Mononuclear cell (primary cell): Measurements from ENCODE around the gene DMKN. TPM values are rescaled to one million over a fixed set of nuclear protein-coding genes. Genes with fewer than 3 reads are reported as not detected.
"Not testable (repeated sequence)": the region's sequence is repeated elsewhere in the genome, so short reads cannot be mapped to it uniquely, and the experiment has no call there.

ENCODE experiments used
- H3K27me3 ChIP-seq: 2 replicates; pipeline ENCODE4 v1.6.0; 2011; ENCODE audit warnings: low read length, control low read depth; ENCODE audit not compliant: insufficient read depth
- H3K4me1 ChIP-seq: 2 replicates; pipeline ENCODE4 v1.5.1; 2011; ENCODE audit warnings: mild to moderate bottlenecking, low read length, control low read depth; ENCODE audit not compliant: insufficient read depth
- H3K4me3 ChIP-seq: 2 replicates; pipeline ENCODE4 v1.5.1; 2011; ENCODE audit warnings: mild to moderate bottlenecking, low read length, moderate library complexity
- H3K9me3 ChIP-seq: 2 replicates; pipeline ENCODE4 v1.5.1; 2011; ENCODE audit warnings: low read depth, mild to moderate bottlenecking, control low read depth, low read length
- total RNA-seq: library from RNA; depleted of rRNA; stranded (reverse); fragments of >200 nt; gene quantifications from one replicate; pipeline ENCODE4 v1.2.3, GENCODE V29; 2012

The DMKN gene
- total RNA-seq, 1 donor = not detected

GRCh38 chr19:35476149-35476548 is 37.3 kb downstream of the DMKN start:
- H3K4me3 ChIP-seq = no peak overlapping the region
- no peaks in the 10 kb centered on the region for H3K4me1 ChIP-seq
- no peaks in the 10 kb centered on the region for H3K27me3 ChIP-seq
- no peaks in the 10 kb centered on the region for H3K9me3 ChIP-seq

DNA sequence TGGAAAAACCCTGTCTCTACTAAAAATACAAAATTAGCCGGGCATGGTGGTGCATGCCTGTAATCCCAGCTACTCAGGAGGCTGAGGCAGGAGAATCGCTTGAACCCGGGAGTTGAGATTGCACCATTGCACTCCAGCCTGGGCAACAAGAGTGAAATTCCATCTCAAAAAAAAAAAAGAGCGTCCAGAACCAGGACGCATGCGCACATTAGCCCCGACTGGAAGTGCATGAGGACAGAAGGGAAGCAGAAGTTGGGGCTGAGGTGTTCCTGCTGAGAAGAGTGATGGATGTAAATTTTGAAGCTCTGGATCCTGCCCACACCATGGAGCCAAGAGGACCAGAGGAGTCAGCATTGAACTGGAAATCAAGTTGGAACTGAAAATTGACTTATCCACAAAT is 38.9 kb downstream of the DMKN start:
- not testable (repeated sequence) for H3K27me3 ChIP-seq

GRCh38 chr19:35474104-35474503 is 39.3 kb downstream of the DMKN start:
- H3K4me1 ChIP-seq = no peaks in the 10 kb centered on the region
- H3K4me3 ChIP-seq = no peak overlapping the region
- H3K9me3 ChIP-seq = no peaks in the 10 kb centered on the region
- H3K27me3 ChIP-seq = no peaks in the 10 kb centered on the region

More for the DNA sequence above, 38.9 kb downstream of the DMKN start:
- H3K4me3 ChIP-seq, H3K4me1 ChIP-seq, H3K9me3 ChIP-seq: not testable (repeated sequence)

DNA sequence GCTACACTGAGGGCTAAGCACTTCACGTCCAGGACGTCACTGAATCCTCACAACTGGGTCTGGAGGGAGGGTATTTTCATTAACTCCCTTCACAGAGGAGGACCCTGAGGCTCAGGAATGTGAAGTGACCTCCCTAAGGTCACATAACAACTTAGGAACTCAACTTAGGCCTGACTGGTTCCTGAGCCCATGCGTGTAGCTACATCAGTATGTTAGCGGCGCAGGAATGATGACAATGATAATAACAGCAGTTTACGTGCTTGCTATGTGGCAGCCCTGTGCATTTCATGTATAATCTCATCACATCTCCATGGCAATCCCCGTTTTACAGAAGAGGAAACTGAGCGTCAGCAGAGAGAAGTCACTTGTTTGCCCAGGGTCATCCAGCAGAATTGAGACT is 41.5 kb downstream of the DMKN start:
- Histone ChIP-seq H3K9me3 (no peaks in the 10 kb centered on the region), H3K4me3 (no peak overlapping the region), H3K27me3 (no peaks in the 10 kb centered on the region), H3K4me1 (peaks cover 6% of the 10 kb centered on the region)

DNA sequence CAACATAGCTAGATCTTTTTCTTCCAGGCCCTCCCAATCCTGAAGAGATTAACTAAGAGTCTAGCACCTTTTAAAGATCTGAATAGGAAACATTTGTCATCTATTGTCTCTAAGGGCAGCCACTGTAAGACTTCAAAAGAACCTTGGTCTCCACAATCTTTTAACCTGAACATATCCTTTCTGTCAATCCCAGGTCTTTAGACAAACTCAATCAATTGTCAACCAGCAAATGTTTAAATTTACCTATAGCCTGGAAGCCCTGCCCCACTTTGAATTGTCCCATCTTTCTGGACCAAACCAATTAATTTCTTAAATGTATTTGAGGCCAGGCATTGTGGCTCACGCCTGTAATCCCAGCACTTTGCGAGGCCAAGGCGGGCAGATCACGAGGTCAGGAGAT is 42.4 kb downstream of the DMKN start:
- H3K9me3 ChIP-seq, H3K27me3 ChIP-seq, H3K4me3 ChIP-seq, H3K4me1 ChIP-seq: not testable (repeated sequence)

DNA sequence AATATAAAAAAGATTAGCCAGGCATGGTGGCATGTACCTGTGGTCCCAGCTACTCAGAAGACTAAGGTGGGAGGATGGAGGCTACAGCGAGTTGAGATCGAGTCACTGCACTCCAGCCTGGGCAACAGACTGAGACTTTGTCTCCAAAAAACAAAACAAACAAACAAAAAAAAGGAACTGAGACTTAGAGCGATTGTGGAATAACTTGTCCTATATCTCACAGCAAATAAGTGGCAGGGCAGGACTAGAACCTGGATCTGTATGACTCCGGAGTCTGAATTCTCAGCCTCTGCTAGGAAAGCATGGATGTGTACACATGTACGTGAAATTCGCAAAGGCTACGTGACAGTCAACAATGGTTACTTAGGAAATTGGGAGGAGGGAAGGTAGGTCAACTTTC is 43.3 kb downstream of the DMKN start:
- Histone ChIP-seq H3K4me3 (no peak overlapping the region), H3K4me1 (peaks cover 6% of the 10 kb centered on the region), H3K9me3 (no peaks in the 10 kb centered on the region), H3K27me3 (no peaks in the 10 kb centered on the region)

GRCh38 chr19:35468637-35469036 is 44.8 kb downstream of the DMKN start:
- H3K9me3 ChIP-seq = no peaks in the 10 kb centered on the region
- peaks cover 13% of the 10 kb centered on the region for H3K4me1 ChIP-seq
- no peaks in the 10 kb centered on the region for H3K27me3 ChIP-seq
- no peak overlapping the region for H3K4me3 ChIP-seq

DNA sequence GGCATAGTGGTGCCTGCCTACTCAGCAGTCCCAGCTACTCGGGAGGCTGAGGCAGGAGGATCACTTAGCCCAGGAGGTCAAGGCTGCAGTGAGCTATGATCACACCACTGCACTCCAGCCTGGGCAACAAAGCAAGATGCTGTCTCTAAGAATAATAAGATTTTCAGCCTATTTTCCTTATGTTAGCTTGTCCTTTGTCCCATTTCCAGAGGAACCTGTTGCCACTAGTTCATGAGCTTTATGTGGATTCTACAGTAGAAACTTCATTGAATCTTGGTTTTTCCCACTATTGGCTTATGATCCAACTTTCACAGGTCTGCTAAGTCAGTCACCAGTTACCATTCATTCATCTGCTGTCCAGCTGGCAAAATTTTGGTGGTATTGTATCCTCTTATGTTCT is 47.2 kb downstream of the DMKN start:
- H3K9me3 ChIP-seq = no peaks in the 10 kb centered on the region
- H3K4me3 ChIP-seq = no peak overlapping the region

DNA sequence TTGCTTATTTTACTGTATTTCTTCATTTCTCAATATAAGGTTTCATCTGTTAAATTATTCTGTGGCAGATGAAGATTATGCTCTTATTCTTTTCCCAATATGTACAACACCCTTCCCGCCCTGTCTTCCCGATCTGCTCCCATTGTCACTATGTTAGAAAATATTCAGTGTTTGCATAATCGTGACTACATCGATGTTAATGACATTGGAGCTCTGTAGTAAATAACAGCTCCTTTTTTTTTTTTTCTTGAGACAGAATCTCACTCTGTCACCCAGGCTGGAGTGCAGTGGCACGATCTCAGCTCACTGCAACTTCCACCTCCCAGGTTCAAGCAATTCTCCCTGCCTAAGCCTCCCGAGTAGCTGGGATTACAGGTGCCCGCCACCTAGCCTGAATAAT is 50.5 kb downstream of the DMKN start:
- H3K4me1 ChIP-seq = peaks cover 61% of the 10 kb centered on the region
- not testable (repeated sequence) for H3K9me3 ChIP-seq, H3K27me3 ChIP-seq, H3K4me3 ChIP-seq

More for the DNA sequence above, 47.2 kb downstream of the DMKN start:
- no peaks in the 10 kb centered on the region for H3K27me3 ChIP-seq
- H3K4me1 ChIP-seq = peaks cover 36% of the 10 kb centered on the region

- H3K9me3 ChIP-seq = no peaks in the 10 kb centered on the region
- no peak overlapping the region for H3K4me3 ChIP-seq
- no peaks in the 10 kb centered on the region for H3K27me3 ChIP-seq
- peaks cover 66% of the 10 kb centered on the region for H3K4me1 ChIP-seq
Measured at GRCh38 chr19:35462476-35462953, 50.9 kb downstream of the DMKN start.

- not testable (repeated sequence) for H3K4me3 ChIP-seq, H3K9me3 ChIP-seq, H3K27me3 ChIP-seq
- H3K4me1 ChIP-seq = peaks cover 71% of the 10 kb centered on the region
Measured at GRCh38 chr19:35461788-35462187, 51.7 kb downstream of the DMKN start.

DNA sequence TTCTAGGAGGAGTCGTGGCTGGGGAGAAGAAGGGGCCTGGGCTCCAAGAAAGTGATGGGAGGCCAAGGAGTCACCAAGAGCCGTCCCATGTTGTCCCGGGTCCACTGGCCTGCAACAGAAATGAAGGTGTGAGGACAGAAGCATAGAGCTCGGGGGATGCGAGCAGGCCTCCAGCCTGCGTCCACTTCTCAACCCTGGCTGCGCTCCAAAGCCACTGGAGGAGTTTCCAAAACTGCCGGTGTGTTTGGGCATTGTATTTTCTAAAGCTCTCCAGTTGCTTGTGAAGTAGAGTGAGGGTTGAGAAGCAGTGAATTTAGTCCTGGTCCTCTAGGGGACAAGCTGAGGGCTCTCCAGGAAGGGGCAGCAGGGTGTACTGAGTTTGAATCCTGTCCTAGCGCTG is 52.4 kb downstream of the DMKN start:
- peaks cover 75% of the 10 kb centered on the region for H3K4me1 ChIP-seq
- H3K27me3 ChIP-seq = no peaks in the 10 kb centered on the region
- H3K9me3 ChIP-seq = no peaks in the 10 kb centered on the region
- H3K4me3 ChIP-seq = no peak overlapping the region

- H3K9me3 ChIP-seq = no peaks in the 10 kb centered on the region
- no peaks in the 10 kb centered on the region for H3K27me3 ChIP-seq
- H3K4me1 ChIP-seq = peaks cover 79% of the 10 kb centered on the region
- no peak overlapping the region for H3K4me3 ChIP-seq
Measured at GRCh38 chr19:35460608-35461007, 52.8 kb downstream of the DMKN start.

- no peaks in the 10 kb centered on the region for H3K9me3 ChIP-seq
Measured at GRCh38 chr19:35459414-35460082, 53.9 kb downstream of the DMKN start.

DNA sequence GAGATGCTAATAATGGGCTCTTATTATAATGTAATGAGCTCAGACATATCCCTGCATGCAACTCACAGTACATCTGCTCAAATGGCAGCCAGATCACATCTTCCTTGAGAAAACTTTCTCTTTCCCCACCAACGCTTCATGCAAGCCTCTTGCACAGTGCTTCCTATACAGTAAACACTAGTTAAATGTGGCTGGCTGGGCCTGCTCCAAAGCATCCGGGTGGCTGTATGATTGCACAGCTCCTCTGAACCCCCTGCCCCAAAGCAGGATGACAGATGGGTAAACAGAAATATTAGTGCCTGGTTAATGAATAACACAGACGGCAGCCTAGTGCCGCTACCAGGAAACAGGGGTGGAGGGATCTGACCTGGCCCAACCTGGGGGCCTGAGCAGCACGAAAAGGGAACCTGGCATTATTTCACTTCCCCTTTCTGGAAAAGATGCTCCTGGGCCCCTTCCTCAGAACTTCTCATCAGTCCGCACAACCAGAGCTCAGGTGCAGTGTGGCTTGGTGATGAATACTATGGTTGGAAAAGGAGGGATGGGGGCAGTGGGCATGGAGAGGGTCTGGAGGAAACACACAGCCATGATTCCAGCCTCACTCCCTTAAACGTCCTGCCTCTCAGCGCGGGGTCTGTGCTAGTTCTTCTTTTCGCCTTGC is 54.6 kb downstream of the DMKN start:
- H3K4me3 ChIP-seq = no peak overlapping the region

More at GRCh38 chr19:35459414-35460082, 53.9 kb downstream of the DMKN start:
- peaks cover 83% of the 10 kb centered on the region for H3K4me1 ChIP-seq
- H3K4me3 ChIP-seq = no peak overlapping the region
- no peaks in the 10 kb centered on the region for H3K27me3 ChIP-seq

GRCh38 chr19:35458192-35458591 is 55.3 kb downstream of the DMKN start:
- no peak overlapping the region for H3K4me3 ChIP-seq
- peaks cover 72% of the 10 kb centered on the region for H3K4me1 ChIP-seq
- no peaks in the 10 kb centered on the region for H3K27me3 ChIP-seq
- no peaks in the 10 kb centered on the region for H3K9me3 ChIP-seq

More for the DNA sequence above, 54.6 kb downstream of the DMKN start:
- H3K4me1 ChIP-seq = peaks cover 79% of the 10 kb centered on the region
- H3K27me3 ChIP-seq = no peaks in the 10 kb centered on the region
- no peaks in the 10 kb centered on the region for H3K9me3 ChIP-seq
